Endothelial cell of umbilical vein (primary cell): ENCODE measurements around the gene FGF6. TPM values are rescaled to one million over a fixed set of nuclear protein-coding genes. Genes with fewer than 3 reads are reported as not detected.

ENCODE experiments used
- BruUV-seq: library from RNA; stranded (reverse); fragments of 400-500 nt; replicated peaks from 2 replicates; lab custom pipeline; 2021; lab: Mats Ljungman, UMichigan
- CTCF ChIA-PET: fragments of 300-600, 350-600 bp; sonication (Branson Sonifier 250); formaldehyde crosslinking; loops from one replicate; lab custom pipeline; 2021; ENCODE audit warnings: antibody characterized with exemption, inconsistent platforms; lab: Charles Lee
- POLR2A ChIA-PET: fragments of 300-600, 350-600 bp; sonication (Branson Sonifier 250); formaldehyde crosslinking; loops from one replicate; lab custom pipeline; 2021; ENCODE audit warnings: antibody characterized with exemption, inconsistent platforms; lab: Charles Lee
- DNase-seq: peaks from one replicate; pipeline ENCODE4 v3.0.0-alpha.2; 2011; ENCODE audit warnings: low read depth, low spot score
- FAIRE-seq: peaks from 2 replicates; lab custom pipeline; 2011; peaks lifted over from hg19 to GRCh38; lab: Jason Lieb, UNC
- H2AFZ ChIP-seq: 2 replicates; pipeline ENCODE4 v1.6.0; 2012; ENCODE audit warnings: low read depth, low read length, control low read depth, inconsistent platforms
- H3K27ac ChIP-seq: 2 replicates; pipeline ENCODE4 v1.5.1; 2011; ENCODE audit warnings: low read depth, mild to moderate bottlenecking, control low read depth, low read length, moderate library complexity; ENCODE audit not compliant: insufficient read depth
- H3K27me3 ChIP-seq, 2 experiments: 2 replicates each; pipeline versions ENCODE4 v1.6.0 to v1.6.1; 2011; ENCODE audit warnings: low read length in 2 of 2, mixed read lengths in 1 of 2; ENCODE audit not compliant: control insufficient read depth in 2 of 2, insufficient read depth in 2 of 2
- H3K36me3 ChIP-seq, 2 experiments: 2 replicates in 1 of 2; 3 replicates in 1 of 2; pipeline ENCODE4 v1.5.1; 2011; ENCODE audit warnings: low read length in 2 of 2, mild to moderate bottlenecking in 1 of 2, moderate library complexity in 1 of 2; ENCODE audit not compliant: control insufficient read depth in 2 of 2, insufficient read depth in 2 of 2; ENCODE audit errors: extremely low read depth in 1 of 2
- H3K4me1 ChIP-seq: 3 replicates; pipeline ENCODE4 v1.5.1; 2011; ENCODE audit warnings: mild to moderate bottlenecking, low read length; ENCODE audit not compliant: control insufficient read depth, insufficient read depth; ENCODE audit errors: extremely low read depth
- H3K4me2 ChIP-seq: 2 replicates; pipeline ENCODE4 v1.6.1; 2011; ENCODE audit warnings: low read length, control low read depth, mixed read lengths; ENCODE audit not compliant: insufficient read depth
- H3K4me3 ChIP-seq, 3 experiments: fragments of 200-600 bp in 1 of 3; sonication (generic), shearing (Covaris generic) in 1 of 3; replicated peaks in 1 of 3; 2 replicates each; pipeline ENCODE4 v1.5.1; 2011 to 2016; ENCODE audit warnings: control low read depth in 3 of 3, low read length in 3 of 3, mild to moderate bottlenecking in 2 of 3, inconsistent platforms in 1 of 3, low read depth in 1 of 3, moderate library complexity in 1 of 3; ENCODE audit not compliant: insufficient read depth in 1 of 3
- H3K79me2 ChIP-seq: 2 replicates; pipeline ENCODE4 v1.6.0; 2012; ENCODE audit warnings: low read length, inconsistent platforms; ENCODE audit not compliant: control insufficient read depth, insufficient read depth
- H3K9ac ChIP-seq: replicated peaks from 2 replicates; pipeline ENCODE3; 2011; ENCODE audit warnings: low read length, control low read depth; ENCODE audit not compliant: insufficient read depth; ENCODE audit errors: extremely low read depth
- H3K9me1 ChIP-seq: replicated peaks from 3 replicates; pipeline ENCODE4 v1.6.0; 2011; ENCODE audit warnings: mild to moderate bottlenecking, low read length; ENCODE audit not compliant: control insufficient read depth, insufficient read depth; ENCODE audit errors: extremely low read depth
- H3K9me3 ChIP-seq: replicated peaks from 2 replicates; pipeline ENCODE4 v1.5.1; 2012; ENCODE audit warnings: low read length, inconsistent platforms; ENCODE audit not compliant: control insufficient read depth, insufficient read depth
- H4K20me1 ChIP-seq: replicated peaks from 2 replicates; pipeline ENCODE3; 2011; ENCODE audit warnings: mild to moderate bottlenecking, low read length; ENCODE audit not compliant: control insufficient read depth, insufficient read depth; ENCODE audit errors: extremely low read depth
- EZH2 ChIP-seq: IDR thresholded peaks from 2 replicates; pipeline ENCODE4 v1.6.1; 2012; ENCODE audit warnings: borderline replicate concordance, low read depth, mild to moderate bottlenecking, moderate library complexity, low read length, inconsistent platforms; ENCODE audit not compliant: severe bottlenecking
- FOS ChIP-seq: IDR thresholded peaks from 2 replicates; pipeline ENCODE4 v1.6.1; 2011; ENCODE audit warnings: mild to moderate bottlenecking, low read length, moderate library complexity, borderline replicate concordance; ENCODE audit not compliant: insufficient read depth
- GATA2 ChIP-seq: IDR thresholded peaks from 2 replicates; pipeline ENCODE4 v1.7.0; 2011; ENCODE audit warnings: low read depth, mild to moderate bottlenecking, moderate library complexity, mixed read lengths, low read length; ENCODE audit not compliant: insufficient read length, insufficient read depth
- JUN ChIP-seq: IDR thresholded peaks from 2 replicates; pipeline ENCODE4 v1.6.1; 2011; ENCODE audit warnings: borderline replicate concordance, low read depth; ENCODE audit not compliant: insufficient read length, insufficient read depth
- MYC ChIP-seq: IDR thresholded peaks from one replicate; pipeline ENCODE4 v1.6.1; 2011; ENCODE audit warnings: mild to moderate bottlenecking, low read depth, low read length
- POLR2A ChIP-seq: IDR thresholded peaks from 2 replicates; pipeline ENCODE4 v1.6.1; 2012; ENCODE audit warnings: low read depth, mild to moderate bottlenecking, control low read depth, low read length
- POLR2AphosphoS5 ChIP-seq: IDR thresholded peaks from 2 replicates; pipeline ENCODE4 v1.6.1; 2012; ENCODE audit warnings: low read depth, mild to moderate bottlenecking, control low read depth, low read length, moderate library complexity; ENCODE audit not compliant: insufficient read depth
- dilution Hi-C: fragments of 300-500 bp; cut with MboI; formaldehyde crosslinking; loops from one replicate; pipeline ENCODE4 v1.15.0; 2019; ENCODE audit warnings: low sequenced_read_pairs; ENCODE audit not compliant: extremely low pct_ligation_motif_present
- intact Hi-C: fragments of 100-400 bp; cut with micrococcal nuclease; formaldehyde crosslinking; loops from one replicate; pipeline ENCODE4 v1.10.0; 2022
- polyA plus RNA-seq, 4 experiments: library from polyadenylated mRNA; depleted of rRNA in 3 of 4; stranded (reverse) in 3 of 4; unstranded in 1 of 4; fragments of >200 nt; gene quantifications; 2 replicates each; pipeline versions ENCODE4 v1.2.1 to v1.2.3, GENCODE V29; 2011 to 2012; ENCODE audit warnings: missing spikeins in 1 of 4
- total RNA-seq: library from RNA; stranded (reverse); gene quantifications from 2 replicates; pipeline ENCODE4 v1.2.3, GENCODE V29; 2021
- TF ChIP-seq, protein P1 (sequence below): IDR thresholded peaks from 2 replicates; pipeline ENCODE4 v1.6.1; 2011; ENCODE audit not compliant: insufficient read depth, insufficient read length
- TF ChIP-seq, protein P2 (sequence below), 2 donors: IDR thresholded peaks; 1 replicate in 1 of 2; 2 replicates in 1 of 2; pipeline ENCODE4 v1.5.1; 2011; ENCODE audit warnings: low read length in 2 of 2, mild to moderate bottlenecking in 2 of 2, moderate library complexity in 2 of 2, control low read depth in 1 of 2, inconsistent platforms in 1 of 2, low read depth in 1 of 2; ENCODE audit not compliant: insufficient read depth in 1 of 2; ENCODE audit errors: extremely low read depth in 1 of 2

The FGF6 gene
- total and polyA plus RNA-seq, 2 donors (not counting 3 experiments of a cell fraction or from before 2014, with no cell fraction given): not detected

DNA sequence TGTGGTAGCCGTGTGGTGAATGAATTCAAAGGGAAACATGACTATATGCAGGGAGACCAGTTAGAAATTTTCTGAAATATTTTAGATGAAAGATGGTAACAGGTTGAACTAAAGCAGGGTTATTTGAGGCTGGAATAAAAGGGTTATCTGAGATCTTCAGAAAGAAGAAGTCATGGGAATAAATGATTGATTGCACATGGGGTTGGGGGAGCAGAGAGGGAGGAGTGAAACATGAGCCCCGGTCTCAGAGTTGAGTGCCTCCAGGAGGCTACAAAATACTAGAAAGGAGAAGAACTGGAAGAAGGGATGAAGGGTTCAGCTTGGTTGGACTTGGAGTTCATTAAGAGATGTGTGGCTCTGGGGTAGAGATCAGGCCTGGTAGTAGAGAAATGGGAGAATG lies 49.8 kb downstream of the FGF6 start:
- Histone ChIP-seq H3K4me3 (no peak overlapping the region), H3K27ac (no peak overlapping the region), H3K4me2 (no peak overlapping the region), H3K27me3 (no peaks in the 10 kb centered on the region), H3K79me2 (no peaks in the 10 kb centered on the region), H4K20me1 (no peaks in the 10 kb centered on the region), H3K9ac (no peak overlapping the region), H2AFZ (no peak overlapping the region), H3K36me3 (no peaks in the 10 kb centered on the region), H3K4me1 (no peaks in the 10 kb centered on the region), H3K9me1 (no peaks in the 10 kb centered on the region), H3K9me3 (no peaks in the 10 kb centered on the region)
- CTCF ChIA-PET: no interaction called here
- POLR2A ChIA-PET: no interaction called here
- FAIRE-seq (no peak), DNase-seq (no peak)
- no TSS peak for BruUV-seq
- dilution Hi-C loops: no loop called here
- TF ChIP-seq POLR2AphosphoS5 (no peak), MYC (no peak), POLR2A (no peak), EZH2 (no peak), JUN (no peak), GATA2 (no peak), FOS (no peak)
- TF ChIP-seq, protein P1, sequence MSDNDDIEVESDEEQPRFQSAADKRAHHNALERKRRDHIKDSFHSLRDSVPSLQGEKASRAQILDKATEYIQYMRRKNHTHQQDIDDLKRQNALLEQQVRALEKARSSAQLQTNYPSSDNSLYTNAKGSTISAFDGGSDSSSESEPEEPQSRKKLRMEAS: no peak
- intact Hi-C loops: no loop called here

DNA sequence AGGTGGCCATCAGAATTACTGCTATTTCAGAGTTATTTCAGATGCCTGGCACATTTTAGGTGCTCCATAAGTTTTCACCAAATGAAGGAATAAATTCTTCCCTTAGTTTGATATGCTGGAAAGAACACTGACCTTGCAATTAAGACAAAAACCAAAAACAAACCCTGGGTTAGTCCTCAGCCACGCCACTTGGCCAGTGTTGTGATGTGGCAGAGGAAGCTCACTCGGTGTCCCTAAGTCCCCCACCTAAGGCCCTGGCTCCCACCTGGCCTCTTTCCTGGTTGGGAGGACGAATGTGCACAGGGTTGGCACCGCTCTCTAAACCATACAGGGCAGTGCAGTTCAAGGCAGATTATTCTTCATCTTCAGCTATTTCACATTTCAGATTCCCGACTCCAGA lies 52.4 kb downstream of the FGF6 start:
- ChIA-PET POLR2A (no interaction called here), CTCF (interaction anchor here (1.2 kb wide), 1 partner anchor 27 kb away, joined by 4 read pairs; no protein-coding TSS in a partner anchor)
- no peak overlapping the region for H2AFZ ChIP-seq
- no peaks in the 10 kb centered on the region for H3K9me1 ChIP-seq
- BruUV-seq: no TSS peak
- dilution Hi-C loops (no loop called here), intact Hi-C loops (no loop called here)
- H3K27ac ChIP-seq: no peak overlapping the region
- H3K27me3 ChIP-seq: no peaks in the 10 kb centered on the region
- no peaks in the 10 kb centered on the region for H3K9me3 ChIP-seq
- no peak overlapping the region for H3K4me2 ChIP-seq
- TF ChIP-seq FOS (no peak), JUN (no peak), MYC (no peak), GATA2 (no peak), POLR2AphosphoS5 (no peak), POLR2A (no peak), EZH2 (no peak)
- TF ChIP-seq, protein P2, sequence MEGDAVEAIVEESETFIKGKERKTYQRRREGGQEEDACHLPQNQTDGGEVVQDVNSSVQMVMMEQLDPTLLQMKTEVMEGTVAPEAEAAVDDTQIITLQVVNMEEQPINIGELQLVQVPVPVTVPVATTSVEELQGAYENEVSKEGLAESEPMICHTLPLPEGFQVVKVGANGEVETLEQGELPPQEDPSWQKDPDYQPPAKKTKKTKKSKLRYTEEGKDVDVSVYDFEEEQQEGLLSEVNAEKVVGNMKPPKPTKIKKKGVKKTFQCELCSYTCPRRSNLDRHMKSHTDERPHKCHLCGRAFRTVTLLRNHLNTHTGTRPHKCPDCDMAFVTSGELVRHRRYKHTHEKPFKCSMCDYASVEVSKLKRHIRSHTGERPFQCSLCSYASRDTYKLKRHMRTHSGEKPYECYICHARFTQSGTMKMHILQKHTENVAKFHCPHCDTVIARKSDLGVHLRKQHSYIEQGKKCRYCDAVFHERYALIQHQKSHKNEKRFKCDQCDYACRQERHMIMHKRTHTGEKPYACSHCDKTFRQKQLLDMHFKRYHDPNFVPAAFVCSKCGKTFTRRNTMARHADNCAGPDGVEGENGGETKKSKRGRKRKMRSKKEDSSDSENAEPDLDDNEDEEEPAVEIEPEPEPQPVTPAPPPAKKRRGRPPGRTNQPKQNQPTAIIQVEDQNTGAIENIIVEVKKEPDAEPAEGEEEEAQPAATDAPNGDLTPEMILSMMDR (IDR thresholded peaks at IDR 0.05; ENCODE audit: extremely low read depth in 1 of 2, insufficient read depth in 1 of 2, low read depth in 1 of 2, low read length in 2 of 2): no peak
- TF ChIP-seq, protein P1: no peak
- no peak overlapping the region for H3K4me3 ChIP-seq
- H3K79me2 ChIP-seq: no peaks in the 10 kb centered on the region
- H3K4me1 ChIP-seq: no peaks in the 10 kb centered on the region
- DNase-seq (no peak), FAIRE-seq (no peak)
- H3K9ac ChIP-seq: no peak overlapping the region
- no peaks in the 10 kb centered on the region for H3K36me3 ChIP-seq
- H4K20me1 ChIP-seq: no peaks in the 10 kb centered on the region
